Liver (tissue), 9 donors: ENCODE measurements around the gene CECR2. TPM values are rescaled to one million over a fixed set of nuclear protein-coding genes. Genes with fewer than 3 reads are reported as not detected.

Experiments used
- DNase-seq: peaks from one replicate; pipeline ENCODE4 v3.0.0-alpha.2; 2017; ENCODE audit warnings: low spot score
- H3K27ac ChIP-seq, 2 donors: one replicate each; pipeline ENCODE4 v1.7.0; 2013; ENCODE audit warnings: inconsistent platforms in 2 of 2, low read length in 2 of 2, control low read depth in 1 of 2, low read depth in 1 of 2, mild to moderate bottlenecking in 1 of 2
- H3K27me3 ChIP-seq, 4 donors: one replicate each; pipeline versions ENCODE4 v1.6.1 to v1.7.0; 2013; ENCODE audit warnings: low read length in 3 of 4, inconsistent platforms in 1 of 4, mild to moderate bottlenecking in 1 of 4, moderate library complexity in 1 of 4; ENCODE audit not compliant: control insufficient read depth in 4 of 4, insufficient read depth in 4 of 4
- H3K36me3 ChIP-seq, 4 donors: one replicate each; pipeline versions ENCODE4 v1.6.1 to v1.7.0; 2013; ENCODE audit warnings: low read length in 3 of 4, mild to moderate bottlenecking in 3 of 4, low read depth in 1 of 4, moderate library complexity in 1 of 4; ENCODE audit not compliant: control insufficient read depth in 4 of 4, insufficient read depth in 3 of 4
- H3K4me1 ChIP-seq, 4 donors: one replicate each; pipeline versions ENCODE4 v1.6.1 to v1.7.0; 2013; ENCODE audit warnings: low read length in 3 of 4, mild to moderate bottlenecking in 3 of 4, moderate library complexity in 1 of 4; ENCODE audit not compliant: control insufficient read depth in 4 of 4, insufficient read depth in 4 of 4
- H3K4me3 ChIP-seq, 3 donors: one replicate each; pipeline versions ENCODE4 v1.6.1 to v1.7.0; 2013; ENCODE audit warnings: low read length in 3 of 3, control low read depth in 1 of 3, low read depth in 1 of 3, mild to moderate bottlenecking in 1 of 3
- H3K9ac ChIP-seq, 2 donors: one replicate each; pipeline ENCODE4 v1.7.0; 2013; ENCODE audit warnings: low read length in 2 of 2, mild to moderate bottlenecking in 2 of 2, moderate library complexity in 2 of 2, control low read depth in 1 of 2, low read depth in 1 of 2
- H3K9me3 ChIP-seq, 4 donors: one replicate each; pipeline versions ENCODE4 v1.6.1 to v1.7.0; 2013; ENCODE audit warnings: low read length in 3 of 4; ENCODE audit not compliant: control insufficient read depth in 4 of 4
- EGR1 ChIP-seq, 2 donors: IDR thresholded peaks; 2 replicates each; pipeline ENCODE4 v1.6.1; 2016 to 2018; ENCODE audit warnings: antibody characterized with exemption in 2 of 2, low read depth in 2 of 2
- FOXA2 ChIP-seq: IDR thresholded peaks from 2 replicates; pipeline ENCODE4 v1.6.1; 2016; ENCODE audit warnings: antibody characterized with exemption
- HNF4A ChIP-seq, 2 donors: conservative IDR thresholded peaks; 2 replicates each; pipeline ENCODE4 v1.6.1; 2016; ENCODE audit warnings: antibody characterized with exemption in 2 of 2, mild to moderate bottlenecking in 2 of 2
- HNF4G ChIP-seq: IDR thresholded peaks from 2 replicates; pipeline ENCODE4 v1.6.1; 2016; ENCODE audit warnings: antibody characterized with exemption
- JUND ChIP-seq, 2 donors: IDR thresholded peaks; 2 replicates each; pipeline ENCODE4 v1.6.1; 2016; ENCODE audit warnings: antibody characterized with exemption in 2 of 2
- NR2F2 ChIP-seq: IDR thresholded peaks from 2 replicates; pipeline ENCODE4 v1.6.1; 2016; ENCODE audit warnings: antibody characterized with exemption
- RAD21 ChIP-seq, 2 donors: IDR thresholded peaks; 2 replicates each; pipeline ENCODE4 v1.6.1; 2016; ENCODE audit warnings: antibody characterized with exemption in 2 of 2, mild to moderate bottlenecking in 2 of 2
- RXRA ChIP-seq, 2 donors: IDR thresholded peaks; 2 replicates each; pipeline ENCODE4 v1.6.1; 2017 to 2018; ENCODE audit warnings: antibody characterized with exemption in 2 of 2, mild to moderate bottlenecking in 1 of 2
- SP1 ChIP-seq: IDR thresholded peaks from 2 replicates; pipeline ENCODE4 v1.6.1; 2018; ENCODE audit warnings: antibody characterized with exemption, mild to moderate bottlenecking
- TAF1 ChIP-seq: conservative IDR thresholded peaks from 2 replicates; pipeline ENCODE4 v1.6.1; 2016; ENCODE audit warnings: antibody characterized with exemption, mild to moderate bottlenecking
- YY1 ChIP-seq: IDR thresholded peaks from 2 replicates; pipeline ENCODE4 v1.6.1; 2016; ENCODE audit warnings: antibody characterized with exemption, mild to moderate bottlenecking
- WGBS: extraction: QIAGEN DNeasy Blood & Tissue Kit; methylation state at CpG from one replicate; pipeline ENCODE4 v1.1.7; 2013; 5-methylcytosine and 5-hydroxymethylcytosine counted together
- polyA plus RNA-seq, 2 donors: library from polyadenylated mRNA; stranded (reverse) in 1 of 2; unstranded in 1 of 2; fragments of 200-250 nt in 1 of 2; fragments of >200 nt in 1 of 2; fragmentation: Nextera tagmentation in 1 of 2; extraction: Ambion mirVana in 1 of 2; gene quantifications; one replicate each; pipeline versions ENCODE4 v1.2.1 to v1.2.3, GENCODE V29; 2013 to 2015
- total RNA-seq, 2 donors: library from RNA; depleted of rRNA; stranded (reverse); fragments of >200 nt; gene quantifications; one replicate each; pipeline ENCODE4 v1.2.3, GENCODE V29; 2014
- TF ChIP-seq, protein P1 (sequence below): IDR thresholded peaks from 2 replicates; pipeline ENCODE4 v1.6.1; 2016; ENCODE audit warnings: antibody characterized with exemption
- TF ChIP-seq, protein P2 (sequence below): fragments of 150-350 bp; IDR thresholded peaks from 2 replicates; pipeline ENCODE4 v1.5.1; 2017; ENCODE audit warnings: improper control_type of control experiment, low read depth, low read length; ENCODE audit not compliant: missing input control
- TF ChIP-seq, protein P3 (sequence below): IDR thresholded peaks from 2 replicates; pipeline ENCODE4 v1.6.1; 2016; ENCODE audit warnings: antibody characterized with exemption
- donor health status: healthy.
- donor health status: healthy.
- donor health status: healthy.
- donor health status: healthy.
- donor health status: healthy.

Gene CECR2
- total and polyA plus RNA-seq, 4 donors, result 1.8 to 9.7 (median 2.1) TPM

GRCh38 chr22:17430412-17430811 lies 61.2 kb downstream of the CECR2 start:
- no peak for TF ChIP-seq NR2F2
- TF ChIP-seq HNF4A (conservative IDR thresholded peaks at IDR 0.05), result no peak
- no peak for TF ChIP-seq RAD21 (IDR thresholded peaks at IDR 0.05)
- TF ChIP-seq, protein P1, sequence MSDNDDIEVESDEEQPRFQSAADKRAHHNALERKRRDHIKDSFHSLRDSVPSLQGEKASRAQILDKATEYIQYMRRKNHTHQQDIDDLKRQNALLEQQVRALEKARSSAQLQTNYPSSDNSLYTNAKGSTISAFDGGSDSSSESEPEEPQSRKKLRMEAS, result no peak
- no peak for TF ChIP-seq EGR1 (IDR thresholded peaks at IDR 0.05; ENCODE audit: low read depth in 2 of 2)
- TF ChIP-seq, protein P2, sequence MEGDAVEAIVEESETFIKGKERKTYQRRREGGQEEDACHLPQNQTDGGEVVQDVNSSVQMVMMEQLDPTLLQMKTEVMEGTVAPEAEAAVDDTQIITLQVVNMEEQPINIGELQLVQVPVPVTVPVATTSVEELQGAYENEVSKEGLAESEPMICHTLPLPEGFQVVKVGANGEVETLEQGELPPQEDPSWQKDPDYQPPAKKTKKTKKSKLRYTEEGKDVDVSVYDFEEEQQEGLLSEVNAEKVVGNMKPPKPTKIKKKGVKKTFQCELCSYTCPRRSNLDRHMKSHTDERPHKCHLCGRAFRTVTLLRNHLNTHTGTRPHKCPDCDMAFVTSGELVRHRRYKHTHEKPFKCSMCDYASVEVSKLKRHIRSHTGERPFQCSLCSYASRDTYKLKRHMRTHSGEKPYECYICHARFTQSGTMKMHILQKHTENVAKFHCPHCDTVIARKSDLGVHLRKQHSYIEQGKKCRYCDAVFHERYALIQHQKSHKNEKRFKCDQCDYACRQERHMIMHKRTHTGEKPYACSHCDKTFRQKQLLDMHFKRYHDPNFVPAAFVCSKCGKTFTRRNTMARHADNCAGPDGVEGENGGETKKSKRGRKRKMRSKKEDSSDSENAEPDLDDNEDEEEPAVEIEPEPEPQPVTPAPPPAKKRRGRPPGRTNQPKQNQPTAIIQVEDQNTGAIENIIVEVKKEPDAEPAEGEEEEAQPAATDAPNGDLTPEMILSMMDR, result no peak
- TF ChIP-seq SP1, result no peak
- no peak overlapping the region for H3K4me3 ChIP-seq

GRCh38 chr22:17431179-17431578 lies 61.9 kb downstream of the CECR2 start:
- Histone ChIP-seq H3K9ac (no peak overlapping the region), H3K27me3 (no peaks in the 10 kb centered on the region), H3K4me1 (peaks cover 0 to 9% (median 1%) of the 10 kb centered on the region in 4 donors), H3K4me3 (no peak overlapping the region), H3K27ac (no peak overlapping the region), H3K36me3 (no peaks in the 10 kb centered on the region), H3K9me3 (no peaks in the 10 kb centered on the region)
- WGBS, result 75% methylated on average over 1 of the region's 1 CpG
- TF ChIP-seq NR2F2, result no peak
- TF ChIP-seq HNF4G, result no peak
- TF ChIP-seq YY1, result no peak
- TF ChIP-seq, protein P1, result no peak
- no peak for TF ChIP-seq HNF4A (conservative IDR thresholded peaks at IDR 0.05)
- TF ChIP-seq SP1, result no peak
- TF ChIP-seq, protein P2, result no peak
- no peak for TF ChIP-seq JUND (IDR thresholded peaks at IDR 0.05)
- TF ChIP-seq FOXA2, result no peak
- no peak for TF ChIP-seq TAF1
- TF ChIP-seq EGR1 (IDR thresholded peaks at IDR 0.05; ENCODE audit: low read depth in 2 of 2), result no peak
- TF ChIP-seq RAD21 (IDR thresholded peaks at IDR 0.05), result no peak
- DNase-seq, result no peak

More at GRCh38 chr22:17430412-17430811, 61.2 kb downstream of the CECR2 start:
- Histone ChIP-seq H3K9ac (no peak overlapping the region), H3K9me3 (no peaks in the 10 kb centered on the region), H3K4me1 (peaks cover 0 to 9% (median 1%) of the 10 kb centered on the region in 4 donors), H3K27me3 (no peaks in the 10 kb centered on the region), H3K36me3 (no peaks in the 10 kb centered on the region), H3K27ac (no peak overlapping the region)
- no peak for DNase-seq

- Histone ChIP-seq H3K4me1 (peaks cover 0 to 9% (median 1%) of the 10 kb centered on the region in 4 donors), H3K9me3 (no peaks in the 10 kb centered on the region), H3K4me3 (no peak overlapping the region), H3K9ac (no peak overlapping the region), H3K36me3 (no peaks in the 10 kb centered on the region), H3K27me3 (no peaks in the 10 kb centered on the region), H3K27ac (no peak overlapping the region)
- TF ChIP-seq FOXA2, result no peak
- TF ChIP-seq, protein P3, sequence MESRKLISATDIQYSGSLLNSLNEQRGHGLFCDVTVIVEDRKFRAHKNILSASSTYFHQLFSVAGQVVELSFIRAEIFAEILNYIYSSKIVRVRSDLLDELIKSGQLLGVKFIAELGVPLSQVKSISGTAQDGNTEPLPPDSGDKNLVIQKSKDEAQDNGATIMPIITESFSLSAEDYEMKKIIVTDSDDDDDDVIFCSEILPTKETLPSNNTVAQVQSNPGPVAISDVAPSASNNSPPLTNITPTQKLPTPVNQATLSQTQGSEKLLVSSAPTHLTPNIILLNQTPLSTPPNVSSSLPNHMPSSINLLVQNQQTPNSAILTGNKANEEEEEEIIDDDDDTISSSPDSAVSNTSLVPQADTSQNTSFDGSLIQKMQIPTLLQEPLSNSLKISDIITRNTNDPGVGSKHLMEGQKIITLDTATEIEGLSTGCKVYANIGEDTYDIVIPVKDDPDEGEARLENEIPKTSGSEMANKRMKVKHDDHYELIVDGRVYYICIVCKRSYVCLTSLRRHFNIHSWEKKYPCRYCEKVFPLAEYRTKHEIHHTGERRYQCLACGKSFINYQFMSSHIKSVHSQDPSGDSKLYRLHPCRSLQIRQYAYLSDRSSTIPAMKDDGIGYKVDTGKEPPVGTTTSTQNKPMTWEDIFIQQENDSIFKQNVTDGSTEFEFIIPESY, result no peak
- TF ChIP-seq RXRA (IDR thresholded peaks at IDR 0.05), result no peak
- WGBS, result 91% methylated on average over 3 of the region's 3 CpGs
- no peak for DNase-seq
These were observed 65.6 kb downstream of the CECR2 start for GRCh38 chr22:17434856-17435255.
